GM20000 (cell line): ENCODE results near the gene HIVEP2.

Experiments
- DNase-seq: peaks from one replicate; pipeline ENCODE4 v3.0.0; 2012; ENCODE audit warnings: low spot score
- TF ChIP-seq, protein P1 (sequence below): IDR thresholded peaks from 2 replicates; pipeline ENCODE4 v1.5.1; 2012; ENCODE audit warnings: mild to moderate bottlenecking, control low read depth; ENCODE audit errors: extremely low read depth, missing control alignments

HIVEP2 gene

DNA sequence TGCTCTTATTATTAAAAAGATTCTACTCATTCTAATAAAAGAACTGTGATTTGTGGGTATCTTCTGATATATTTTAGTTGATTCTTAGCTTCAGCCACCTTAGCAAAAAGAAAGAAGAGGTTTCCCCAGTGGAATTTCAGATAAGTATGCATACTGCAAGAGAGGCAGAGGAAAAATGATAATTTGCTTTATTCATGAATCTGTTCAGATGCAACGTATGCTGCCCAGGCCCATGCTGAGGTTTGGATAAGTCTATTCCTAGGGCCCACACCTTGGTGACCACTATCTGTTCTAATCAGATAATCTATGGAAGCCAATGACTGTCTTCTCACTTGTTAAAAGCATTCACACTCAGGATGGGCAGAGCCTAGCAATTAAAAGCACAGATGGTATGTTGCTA is 194.0 kb downstream of the HIVEP2 start:
- TF ChIP-seq, protein P1, sequence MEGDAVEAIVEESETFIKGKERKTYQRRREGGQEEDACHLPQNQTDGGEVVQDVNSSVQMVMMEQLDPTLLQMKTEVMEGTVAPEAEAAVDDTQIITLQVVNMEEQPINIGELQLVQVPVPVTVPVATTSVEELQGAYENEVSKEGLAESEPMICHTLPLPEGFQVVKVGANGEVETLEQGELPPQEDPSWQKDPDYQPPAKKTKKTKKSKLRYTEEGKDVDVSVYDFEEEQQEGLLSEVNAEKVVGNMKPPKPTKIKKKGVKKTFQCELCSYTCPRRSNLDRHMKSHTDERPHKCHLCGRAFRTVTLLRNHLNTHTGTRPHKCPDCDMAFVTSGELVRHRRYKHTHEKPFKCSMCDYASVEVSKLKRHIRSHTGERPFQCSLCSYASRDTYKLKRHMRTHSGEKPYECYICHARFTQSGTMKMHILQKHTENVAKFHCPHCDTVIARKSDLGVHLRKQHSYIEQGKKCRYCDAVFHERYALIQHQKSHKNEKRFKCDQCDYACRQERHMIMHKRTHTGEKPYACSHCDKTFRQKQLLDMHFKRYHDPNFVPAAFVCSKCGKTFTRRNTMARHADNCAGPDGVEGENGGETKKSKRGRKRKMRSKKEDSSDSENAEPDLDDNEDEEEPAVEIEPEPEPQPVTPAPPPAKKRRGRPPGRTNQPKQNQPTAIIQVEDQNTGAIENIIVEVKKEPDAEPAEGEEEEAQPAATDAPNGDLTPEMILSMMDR, result no peak
- DNase-seq, result no peak

DNA sequence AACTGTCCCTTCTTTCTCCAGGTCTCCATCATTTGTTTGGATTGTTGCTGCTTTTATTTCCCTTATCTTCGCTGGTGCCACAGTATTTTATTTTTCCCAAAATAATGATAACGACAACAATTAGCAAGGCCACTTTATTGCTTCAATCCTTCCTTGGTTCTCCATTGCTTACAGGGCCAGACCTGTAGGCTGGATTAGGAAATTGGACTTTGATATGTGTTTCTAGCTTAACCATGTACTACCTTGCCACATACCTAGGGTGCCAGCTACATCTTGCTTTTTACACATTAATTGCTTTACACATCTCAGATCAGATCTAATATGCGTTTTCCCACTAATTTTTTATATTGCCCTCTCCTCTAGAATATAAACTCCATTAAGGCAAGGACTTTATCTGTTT is 195.4 kb downstream of the HIVEP2 start:
- TF ChIP-seq, protein P1, result no peak
- no peak for DNase-seq

DNA sequence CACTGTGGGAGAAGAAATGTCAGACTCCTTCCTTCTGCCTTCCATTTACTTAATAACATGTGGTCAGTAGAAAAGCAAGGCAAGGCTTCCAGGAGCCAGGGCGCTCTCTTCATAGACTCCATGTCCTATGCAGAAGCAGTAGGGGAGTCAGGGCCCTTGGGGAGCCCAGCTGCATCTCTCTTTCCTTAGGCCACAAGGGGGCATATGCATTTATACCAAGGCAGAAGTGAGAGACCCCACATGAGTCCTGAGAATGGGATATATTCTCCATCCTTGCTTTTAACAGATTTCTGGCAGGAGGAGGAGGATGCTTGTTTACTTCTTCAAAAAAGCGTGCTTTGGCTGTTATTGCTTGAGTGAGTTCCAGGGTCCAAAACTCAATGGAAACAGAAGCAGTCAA is 198.5 kb downstream of the HIVEP2 start:
- peak; percentile 39 for DNase-seq
- TF ChIP-seq, protein P1, result peak; percentile 30

DNA sequence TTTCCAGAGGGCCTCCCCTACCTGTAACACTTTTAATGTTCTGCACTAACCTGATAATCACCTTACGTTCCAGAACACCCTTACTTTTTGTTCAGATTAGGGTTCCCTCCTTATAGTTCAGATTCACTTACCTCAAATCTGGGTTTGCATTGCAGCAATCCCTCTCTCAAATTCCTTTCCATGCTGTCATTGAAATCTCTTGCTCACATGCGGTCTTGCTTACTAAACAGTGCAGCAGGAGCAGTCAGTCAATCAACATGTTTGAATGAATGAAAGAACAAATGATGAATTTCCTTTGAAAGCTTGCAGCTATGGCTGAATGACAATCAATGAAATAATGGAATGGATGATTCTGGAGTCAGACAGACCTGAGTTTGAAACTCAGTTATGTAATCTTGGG is 200.1 kb downstream of the HIVEP2 start:
- TF ChIP-seq, protein P1, result no peak
- no peak for DNase-seq

DNA sequence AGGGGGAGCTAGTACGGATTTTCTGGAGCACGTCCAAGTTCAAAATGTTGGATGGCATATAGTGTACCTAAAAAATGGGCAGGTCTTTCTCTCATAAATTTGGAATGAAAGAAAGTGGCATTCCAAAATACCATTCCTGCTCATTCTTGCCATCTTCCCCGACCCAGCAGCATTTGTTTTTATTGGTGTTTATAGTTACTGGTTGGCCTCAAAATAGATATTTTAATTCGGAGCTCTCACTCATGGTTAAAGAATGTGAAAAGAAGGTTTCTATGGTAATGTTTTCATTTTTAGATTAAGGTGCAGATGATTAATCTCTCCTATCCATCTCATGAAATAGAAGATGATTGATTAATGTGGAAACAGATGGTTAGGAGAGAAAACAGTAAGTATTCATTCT is 204.5 kb downstream of the HIVEP2 start:
- no peak for DNase-seq
- TF ChIP-seq, protein P1, result no peak

DNA sequence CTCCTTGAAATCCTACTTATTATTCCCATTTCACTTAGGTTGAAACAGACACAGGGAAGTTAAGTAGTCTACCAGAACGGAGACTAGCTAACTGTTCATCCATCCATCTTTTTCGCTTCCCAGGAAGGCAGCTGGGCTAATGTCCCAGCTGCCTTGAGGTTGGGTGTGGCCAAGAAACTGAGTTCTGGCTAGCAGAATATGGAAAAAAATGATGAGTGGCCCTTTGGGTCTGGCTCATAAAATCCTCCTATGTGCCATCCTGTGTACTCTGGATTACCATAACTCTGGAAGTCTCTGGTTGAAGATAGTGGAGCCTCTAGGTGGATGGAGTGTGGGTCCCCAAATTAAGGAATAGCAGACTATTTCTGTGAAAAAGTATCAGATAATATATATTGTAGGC is 206.2 kb downstream of the HIVEP2 start:
- TF ChIP-seq, protein P1, result no peak
- no peak for DNase-seq

DNA sequence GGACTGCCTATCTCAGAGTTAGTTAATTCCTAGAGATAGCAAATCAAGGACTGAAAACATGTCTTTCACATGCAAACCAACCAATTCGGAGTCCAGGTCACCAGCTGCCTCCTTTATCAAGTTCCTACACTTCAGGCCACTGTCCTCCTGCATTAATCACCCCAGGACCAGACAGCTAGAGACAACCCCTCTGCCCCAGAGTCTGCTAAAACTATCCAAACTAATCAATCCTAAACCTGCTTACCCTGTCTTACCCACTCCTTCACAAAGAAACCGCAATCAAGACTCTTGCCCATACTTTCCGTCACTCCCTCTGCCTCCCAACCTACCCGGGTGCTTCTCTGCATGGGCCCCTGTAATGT is 207.0 kb downstream of the HIVEP2 start:
- DNase-seq, result no peak
- TF ChIP-seq, protein P1, result no peak
